IPS-15b (cell line): Measurements from ENCODE around the gene HIF3A.
A peak's percentile ranks its signal among the peaks of the same experiment; 100 is the strongest.

Experiments used
- H3K27me3 ChIP-seq: one replicate; pipeline ENCODE4 v1.6.1; 2013; ENCODE audit warnings: low read length; ENCODE audit not compliant: control insufficient read depth, insufficient read depth
- H3K36me3 ChIP-seq: one replicate; pipeline ENCODE4 v1.6.1; 2013; ENCODE audit warnings: low read length; ENCODE audit not compliant: control insufficient read depth, insufficient read depth
- H3K4me1 ChIP-seq: one replicate; pipeline ENCODE4 v1.6.1; 2013; ENCODE audit warnings: mild to moderate bottlenecking, low read length; ENCODE audit not compliant: control insufficient read depth, insufficient read depth
- H3K4me3 ChIP-seq: one replicate; pipeline ENCODE4 v1.5.1; 2013; ENCODE audit warnings: low read depth, low read length
- H3K9ac ChIP-seq: one replicate; pipeline ENCODE4 v1.6.1; 2013; ENCODE audit warnings: low read depth, mild to moderate bottlenecking, low read length
- H3K9me3 ChIP-seq: one replicate; pipeline ENCODE4 v1.6.1; 2013; ENCODE audit warnings: mild to moderate bottlenecking, low read length; ENCODE audit not compliant: control insufficient read depth, insufficient read depth

The HIF3A gene

GRCh38 chr19:46296202-46296480 lies 701 bp upstream of the HIF3A start:
- Histone ChIP-seq H3K27me3 (peaks cover 3% of the 10 kb centered on the region), H3K4me3 (peak overlapping the region; percentile 58), H3K9me3 (no peaks in the 10 kb centered on the region), H3K9ac (no peak overlapping the region), H3K36me3 (no peaks in the 10 kb centered on the region), H3K4me1 (peaks cover 1% of the 10 kb centered on the region)

- Histone ChIP-seq H3K4me3 (peak overlapping the region; percentile 58), H3K9ac (no peak overlapping the region), H3K4me1 (peaks cover 3% of the 10 kb centered on the region), H3K9me3 (no peaks in the 10 kb centered on the region), H3K27me3 (peaks cover 3% of the 10 kb centered on the region), H3K36me3 (no peaks in the 10 kb centered on the region)
Measured at GRCh38 chr19:46297700-46298478, 1.0 kb downstream of the HIF3A start.

GRCh38 chr19:46298479-46299003 lies 1.7 kb downstream of the HIF3A start:
- Histone ChIP-seq H3K9ac (no peak overlapping the region), H3K9me3 (no peaks in the 10 kb centered on the region), H3K4me1 (peaks cover 3% of the 10 kb centered on the region), H3K27me3 (peaks cover 3% of the 10 kb centered on the region), H3K36me3 (no peaks in the 10 kb centered on the region), H3K4me3 (no peak overlapping the region)

GRCh38 chr19:46299004-46299509 lies 2.2 kb downstream of the HIF3A start:
- H3K9me3 ChIP-seq = no peaks in the 10 kb centered on the region
- H3K4me1 ChIP-seq = peaks cover 3% of the 10 kb centered on the region
- no peak overlapping the region for H3K9ac ChIP-seq
- no peak overlapping the region for H3K4me3 ChIP-seq
- H3K27me3 ChIP-seq = peaks cover 3% of the 10 kb centered on the region
- H3K36me3 ChIP-seq = no peaks in the 10 kb centered on the region

- no peak overlapping the region for H3K9ac ChIP-seq
- no peaks in the 10 kb centered on the region for H3K9me3 ChIP-seq
- peaks cover 5% of the 10 kb centered on the region for H3K4me1 ChIP-seq
- no peaks in the 10 kb centered on the region for H3K36me3 ChIP-seq
- no peak overlapping the region for H3K4me3 ChIP-seq
- peaks cover 3% of the 10 kb centered on the region for H3K27me3 ChIP-seq
Measured at GRCh38 chr19:46299695-46300094, 2.9 kb downstream of the HIF3A start.

GRCh38 chr19:46303322-46303690 lies 6.5 kb downstream of the HIF3A start:
- H3K4me3 ChIP-seq = peak overlapping the region; percentile 54
- H3K9ac ChIP-seq = peak overlapping the region; percentile 73
- H3K27me3 ChIP-seq = no peaks in the 10 kb centered on the region
- H3K9me3 ChIP-seq = no peaks in the 10 kb centered on the region
- peaks cover 11% of the 10 kb centered on the region for H3K36me3 ChIP-seq
- H3K4me1 ChIP-seq = peaks cover 5% of the 10 kb centered on the region

GRCh38 chr19:46303691-46304397 lies 7.0 kb downstream of the HIF3A start:
- no peaks in the 10 kb centered on the region for H3K9me3 ChIP-seq
- peaks cover 13% of the 10 kb centered on the region for H3K36me3 ChIP-seq
- H3K27me3 ChIP-seq = no peaks in the 10 kb centered on the region
- H3K4me3 ChIP-seq = peak overlapping the region; percentile 54
- peaks cover 5% of the 10 kb centered on the region for H3K4me1 ChIP-seq
- peak overlapping the region; percentile 73 for H3K9ac ChIP-seq

GRCh38 chr19:46306501-46306900 lies 9.7 kb downstream of the HIF3A start:
- Histone ChIP-seq H3K9me3 (no peaks in the 10 kb centered on the region), H3K4me1 (peaks cover 2% of the 10 kb centered on the region), H3K36me3 (peaks cover 20% of the 10 kb centered on the region), H3K27me3 (no peaks in the 10 kb centered on the region), H3K9ac (no peak overlapping the region), H3K4me3 (no peak overlapping the region)

GRCh38 chr19:46308510-46308909 lies 11.7 kb downstream of the HIF3A start:
- Histone ChIP-seq H3K9me3 (no peaks in the 10 kb centered on the region), H3K9ac (no peak overlapping the region), H3K4me1 (peaks cover 2% of the 10 kb centered on the region), H3K4me3 (no peak overlapping the region), H3K36me3 (peaks cover 25% of the 10 kb centered on the region), H3K27me3 (no peaks in the 10 kb centered on the region)

- H3K4me1 ChIP-seq = peaks cover 2% of the 10 kb centered on the region
- H3K9me3 ChIP-seq = no peaks in the 10 kb centered on the region
- H3K9ac ChIP-seq = no peak overlapping the region
- no peaks in the 10 kb centered on the region for H3K27me3 ChIP-seq
- peaks cover 25% of the 10 kb centered on the region for H3K36me3 ChIP-seq
- no peak overlapping the region for H3K4me3 ChIP-seq
Measured at GRCh38 chr19:46309056-46309455, 12.2 kb downstream of the HIF3A start.

GRCh38 chr19:46311444-46311843 lies 14.6 kb downstream of the HIF3A start:
- Histone ChIP-seq H3K9ac (no peak overlapping the region), H3K36me3 (peaks cover 18% of the 10 kb centered on the region), H3K9me3 (no peaks in the 10 kb centered on the region), H3K27me3 (no peaks in the 10 kb centered on the region), H3K4me1 (no peaks in the 10 kb centered on the region), H3K4me3 (no peak overlapping the region)
